PC-3 (cell line): ENCODE measurements around the gene TTC39B. TPM values are rescaled to one million over a fixed set of nuclear protein-coding genes. Genes with fewer than 3 reads are reported as not detected.

ENCODE experiments used
- ATAC-seq: fragments of 200-7000 bp; cut with Tn5 transposase; 2 replicates; pipeline ENCODE4 v1.9.1; 2020; ENCODE audit warnings: mild to moderate bottlenecking, moderate library complexity
- BruUV-seq: library from RNA; stranded (reverse); fragments of 400-500 nt; replicated peaks from 2 replicates; lab custom pipeline; 2021; lab: Mats Ljungman, UMichigan
- CTCF ChIA-PET: fragments of 300-600 bp; sonication (Branson Sonifier 250); formaldehyde crosslinking; loops from one replicate; lab custom pipeline; 2022; ENCODE audit warnings: antibody characterized with exemption; lab: Charles Lee
- POLR2A ChIA-PET: fragments of 300-600 bp; sonication (Branson Sonifier 250); formaldehyde crosslinking; loops from one replicate; lab custom pipeline; 2022; ENCODE audit warnings: antibody characterized with exemption; ENCODE audit not compliant: unreplicated experiment; lab: Charles Lee
- DNase-seq: peaks from one replicate; pipeline ENCODE4 v3.0.0-alpha.2; 2015
- H2AFZ ChIP-seq: fragments of 300-600 bp; sonication (generic); 2 replicates; pipeline ENCODE4 v1.6.0; 2016; ENCODE audit warnings: antibody characterized with exemption, low read length
- H3F3A ChIP-seq: fragments of 300-600 bp; sonication (generic); one replicate; pipeline ENCODE4 v1.6.0; 2017; ENCODE audit warnings: antibody characterized with exemption, low read length, control low read depth, mild to moderate bottlenecking; ENCODE audit not compliant: unreplicated experiment
- H3K27ac ChIP-seq: fragments of 300-600 bp; sonication (generic); 2 replicates; pipeline ENCODE4 v1.5.1; 2016; ENCODE audit warnings: mild to moderate bottlenecking, low read length
- H3K27me3 ChIP-seq: fragments of 300-600 bp; sonication (generic); 2 replicates; pipeline ENCODE4 v1.6.1; 2016; ENCODE audit warnings: low read length, mixed read lengths
- H3K36me3 ChIP-seq: fragments of 300-600 bp; sonication (generic); 2 replicates; pipeline ENCODE4 v1.6.1; 2016; ENCODE audit warnings: low read depth, mixed run types, low read length, mixed read lengths
- H3K4me1 ChIP-seq: fragments of 300-600 bp; sonication (generic); 2 replicates; pipeline ENCODE4 v1.5.1; 2016; ENCODE audit warnings: low read length; ENCODE audit not compliant: insufficient read depth
- H3K4me2 ChIP-seq: fragments of 300-600 bp; sonication (generic); 2 replicates; pipeline ENCODE4 v1.6.0; 2016; ENCODE audit warnings: low read length
- H3K4me3 ChIP-seq: fragments of 300-600 bp; sonication (generic); 2 replicates; pipeline ENCODE4 v1.5.1; 2016; ENCODE audit warnings: mild to moderate bottlenecking, low read length, mixed read lengths
- H3K79me2 ChIP-seq: fragments of 300-600 bp; sonication (generic); 2 replicates; pipeline ENCODE4 v1.6.1; 2017; ENCODE audit warnings: low read length, mixed read lengths
- H3K9ac ChIP-seq: fragments of 300-600 bp; sonication (generic); 2 replicates; pipeline ENCODE4 v1.6.0; 2016; ENCODE audit warnings: mild to moderate bottlenecking, low read length
- H3K9me2 ChIP-seq: fragments of 300-600 bp; sonication (generic); replicated peaks from 2 replicates; pipeline ENCODE4 v1.6.1; 2016; ENCODE audit warnings: mixed run types, low read length, mixed read lengths
- H3K9me3 ChIP-seq: fragments of 300-600 bp; sonication (generic); 2 replicates; pipeline ENCODE4 v1.6.1; 2016; ENCODE audit warnings: low read length, mixed read lengths
- H4K20me1 ChIP-seq: fragments of 300-600 bp; sonication (generic); 2 replicates; pipeline ENCODE4 v1.6.1; 2016; ENCODE audit warnings: low read length, mixed read lengths
- CTCF ChIP-seq: fragments of 300-600 bp; sonication (generic); conservative IDR thresholded peaks from 2 replicates; pipeline ENCODE4 v1.5.1; 2017; ENCODE audit warnings: antibody characterized with exemption, low read depth, mild to moderate bottlenecking, low read length
- EZH2 ChIP-seq: fragments of 300-600 bp; sonication (generic); IDR thresholded peaks from one replicate; pipeline ENCODE4 v1.6.1; 2017; ENCODE audit warnings: antibody characterized with exemption, mild to moderate bottlenecking, low read length; ENCODE audit not compliant: unreplicated experiment
- EZH2phosphoT487 ChIP-seq: fragments of 300-600 bp; sonication (generic); IDR thresholded peaks from 2 replicates; pipeline ENCODE4 v1.6.1; 2018; ENCODE audit warnings: mild to moderate bottlenecking, antibody characterized with exemption, low read length, borderline replicate concordance
- intact Hi-C: fragments of 100-400 bp; cut with micrococcal nuclease; formaldehyde crosslinking; loops from 2 replicates; pipeline ENCODE4 v1.9.0; 2023
- total RNA-seq: library from RNA; depleted of rRNA; stranded (reverse); fragments of >200 nt; gene quantifications from 2 replicates; pipeline ENCODE4 v1.2.3, GENCODE V29; 2014

The TTC39B gene
- total RNA-seq, 1 experiment from 2014 or later: 1.5 TPM

- Histone ChIP-seq H4K20me1 (no peaks in the 10 kb centered on the region), H3K9me2 (no peaks in the 10 kb centered on the region), H3K27me3 (no peaks in the 10 kb centered on the region), H3K9me3 (no peaks in the 10 kb centered on the region), H3K9ac (no peak overlapping the region), H3K79me2 (no peaks in the 10 kb centered on the region), H3F3A (no peaks in the 10 kb centered on the region), H3K4me1 (no peaks in the 10 kb centered on the region), H3K36me3 (no peaks in the 10 kb centered on the region), H2AFZ (no peak overlapping the region), H3K27ac (no peak overlapping the region), H3K4me3 (no peak overlapping the region), H3K4me2 (no peak overlapping the region)
- no peak for ATAC-seq
- no TSS peak for BruUV-seq
- intact Hi-C loops: no loop called here
- CTCF ChIA-PET: no interaction called here
- TF ChIP-seq CTCF (no peak), EZH2phosphoT487 (no peak), EZH2 (no peak)
- no peak for DNase-seq
- POLR2A ChIA-PET: no interaction called here
Observed at GRCh38 chr9:15192856-15193255, 114.2 kb downstream of the TTC39B start.

- no peaks in the 10 kb centered on the region for H3K79me2 ChIP-seq
- no peaks in the 10 kb centered on the region for H4K20me1 ChIP-seq
- POLR2A ChIA-PET: no interaction called here
- no peak overlapping the region for H3K9ac ChIP-seq
- no peak overlapping the region for H3K27ac ChIP-seq
- H3K36me3 ChIP-seq: no peaks in the 10 kb centered on the region
- no TSS peak for BruUV-seq
- no peak overlapping the region for H3K4me2 ChIP-seq
- CTCF ChIA-PET: no interaction called here
- H3K27me3 ChIP-seq: no peaks in the 10 kb centered on the region
- no peaks in the 10 kb centered on the region for H3F3A ChIP-seq
- no peak overlapping the region for H2AFZ ChIP-seq
- DNase-seq (no peak), ATAC-seq (no peak)
- H3K9me3 ChIP-seq: no peaks in the 10 kb centered on the region
- no peaks in the 10 kb centered on the region for H3K4me1 ChIP-seq
- TF ChIP-seq CTCF (no peak), EZH2phosphoT487 (no peak)
- intact Hi-C loops: no loop called here
- no peak overlapping the region for H3K4me3 ChIP-seq
- no peaks in the 10 kb centered on the region for H3K9me2 ChIP-seq
Observed at GRCh38 chr9:15191378-15191777, 115.6 kb downstream of the TTC39B start.

- intact Hi-C loops: no loop called here
- Histone ChIP-seq H3K9me3 (no peaks in the 10 kb centered on the region), H3K4me2 (no peak overlapping the region), H3F3A (no peaks in the 10 kb centered on the region), H3K27ac (no peak overlapping the region), H4K20me1 (no peaks in the 10 kb centered on the region), H3K36me3 (no peaks in the 10 kb centered on the region), H3K9me2 (no peaks in the 10 kb centered on the region), H3K4me3 (no peak overlapping the region), H3K9ac (no peak overlapping the region), H3K79me2 (no peaks in the 10 kb centered on the region), H2AFZ (no peak overlapping the region), H3K4me1 (no peaks in the 10 kb centered on the region), H3K27me3 (no peaks in the 10 kb centered on the region)
- no peak for TF ChIP-seq EZH2
- no peak for TF ChIP-seq CTCF
- no peak for TF ChIP-seq EZH2phosphoT487
- ATAC-seq (no peak), DNase-seq (no peak)
- ChIA-PET POLR2A (no interaction called here), CTCF (no interaction called here)
- BruUV-seq: no TSS peak
Observed at GRCh38 chr9:15189481-15189880, 117.5 kb downstream of the TTC39B start.
